Measurements from ENCODE around the gene ABHD8.

Gene ABHD8

GRCh38 chr19:17334414-17335409 lies 31.5 kb upstream of the ABHD8 start, which contains the start of gene ANO8:
Gene ANO8 (minus strand): TSS chr19:17334855. CDS start chr19:17334670, 185 bp downstream.
- peak; percentile 68 to 98 (median 92) for DNase-seq

- DNase-seq: peak in 18 of 58 donors; percentile 14 to 49 (median 30)
Observed at GRCh38 chr19:17333611-17334413, 30.6 kb upstream of the ABHD8 start.

- DNase-seq: peak in 30 of 58 donors; percentile 11 to 69 (median 42)
Observed at GRCh38 chr19:17332677-17333581, 29.7 kb upstream of the ABHD8 start.

GRCh38 chr19:17332360-17332676 lies 29.1 kb upstream of the ABHD8 start:
- DNase-seq: no peak

- no peak for DNase-seq
Observed at GRCh38 chr19:17331045-17331558, 27.9 kb upstream of the ABHD8 start.

GRCh38 chr19:17330262-17331044 lies 27.2 kb upstream of the ABHD8 start:
- no peak for DNase-seq

- DNase-seq: no peak
Observed at GRCh38 chr19:17329366-17330261, 26.4 kb upstream of the ABHD8 start.

GRCh38 chr19:17328517-17329365 lies 25.5 kb upstream of the ABHD8 start:
- no peak for DNase-seq

- DNase-seq: no peak
Observed at GRCh38 chr19:17327654-17328516, 24.7 kb upstream of the ABHD8 start.

GRCh38 chr19:17327068-17327653 lies 23.9 kb upstream of the ABHD8 start:
- DNase-seq: no peak

- no peak for DNase-seq
Observed at GRCh38 chr19:17326595-17326966, 23.4 kb upstream of the ABHD8 start.

GRCh38 chr19:17325881-17326594 lies 22.8 kb upstream of the ABHD8 start:
- peak in 52 of 58 donors; percentile 20 to 93 (median 68) for DNase-seq

GRCh38 chr19:17325133-17325532 lies 21.9 kb upstream of the ABHD8 start:
- peak in 5 of 58 donors; percentile 9 to 17 (median 9) for DNase-seq

GRCh38 chr19:17324357-17325114 lies 21.3 kb upstream of the ABHD8 start:
- DNase-seq: no peak

GRCh38 chr19:17323964-17324332 lies 20.7 kb upstream of the ABHD8 start:
- DNase-seq: no peak

Data from anterior cingulate cortex (tissue), 58 donors.